Suprapubic skin (tissue), 4 donors: Measurements from ENCODE around the gene RPL19. TPM values are rescaled to one million over a fixed set of nuclear protein-coding genes. Genes with fewer than 3 reads are reported as not detected.

Experiments
- DNase-seq, 2 donors: peaks; one replicate each; pipeline ENCODE4 v3.0.0-alpha.2; 2019; ENCODE audit warnings: low spot score in 2 of 2
- H3K27ac ChIP-seq: fragments of 200-600 bp; sonication (generic); one replicate; pipeline ENCODE4 v1.5.1; 2019
- H3K27me3 ChIP-seq: fragments of 200-600 bp; sonication (generic); one replicate; pipeline ENCODE4 v1.5.1; 2019
- H3K36me3 ChIP-seq: fragments of 200-600 bp; sonication (generic); one replicate; pipeline ENCODE4 v1.5.1; 2019
- H3K4me1 ChIP-seq: fragments of 200-600 bp; sonication (generic); one replicate; pipeline ENCODE4 v1.5.1; 2019
- H3K4me3 ChIP-seq: fragments of 200-600 bp; sonication (generic); one replicate; pipeline ENCODE4 v1.5.1; 2019; ENCODE audit warnings: mild to moderate bottlenecking
- H3K9me3 ChIP-seq: fragments of 200-600 bp; sonication (generic); one replicate; pipeline ENCODE4 v1.5.1; 2019
- CTCF ChIP-seq, 2 donors: fragments of 200-600 bp in 1 of 2; fragments of 450-650 bp in 1 of 2; sonication (generic) in 1 of 2; IDR thresholded peaks; one replicate each; pipeline ENCODE4 v1.5.1; 2016 to 2019; ENCODE audit warnings: antibody characterized with exemption in 2 of 2, mild to moderate bottlenecking in 1 of 2, moderate library complexity in 1 of 2
- EP300 ChIP-seq: sonication (generic); formaldehyde crosslinking; IDR thresholded peaks from one replicate; pipeline ENCODE4 v1.6.1; 2017; ENCODE audit warnings: antibody characterized with exemption
- POLR2A ChIP-seq, 2 donors: fragments of 450-650 bp; IDR thresholded peaks; one replicate each; pipeline ENCODE4 v1.6.1; 2017; ENCODE audit warnings: antibody characterized with exemption in 2 of 2, mild to moderate bottlenecking in 2 of 2, moderate library complexity in 2 of 2
- POLR2AphosphoS5 ChIP-seq, 3 donors: sonication (generic); formaldehyde crosslinking; IDR thresholded peaks; one replicate each; pipeline ENCODE4 v1.6.1; 2017; ENCODE audit warnings: antibody characterized with exemption in 3 of 3
- WGBS: methylation state at CpG from one replicate; pipeline ENCODE4 v1.1.5; 2018; 5-methylcytosine and 5-hydroxymethylcytosine counted together
- total RNA-seq, 4 donors: library from RNA; depleted of rRNA; stranded (reverse); fragments of >200 nt; gene quantifications; one replicate each; pipeline ENCODE4 v1.1.0, GENCODE V29; 2016

RPL19 gene
- total RNA-seq, 4 donors from 2014 or later: 2,327 to 3,514 (median 3,192) TPM

- TF ChIP-seq POLR2AphosphoS5 (IDR thresholded peaks at IDR 0.05): no peak
- TF ChIP-seq EP300: no peak
- no peak for TF ChIP-seq POLR2A (IDR thresholded peaks at IDR 0.05)
- Histone ChIP-seq H3K4me3 (peak within 1 kb of the TSS; percentile 53), H3K36me3 (no peaks in the 10 kb centered on the region), H3K27ac (peak within 1 kb of the TSS; percentile 24), H3K27me3 (peaks cover 24% of the 10 kb centered on the region), H3K4me1 (peaks cover 30% of the 10 kb centered on the region), H3K9me3 (no peaks in the 10 kb centered on the region)
- no peak for DNase-seq
- no CpG with 5 or more reads among the region's 71 CpGs for WGBS
Observed at GRCh38 chr17:39225308-39225958, 25.4 kb downstream of the RPL19 start, which contains the start of gene STAC2. TSS of gene STAC2 (minus strand) at chr17:39225945. CDS start at chr17:39225502, 443 bp downstream.

GRCh38 chr17:39225959-39226683 lies 26.0 kb downstream of the RPL19 start:
- Histone ChIP-seq H3K36me3 (no peaks in the 10 kb centered on the region), H3K9me3 (no peaks in the 10 kb centered on the region), H3K4me1 (peaks cover 33% of the 10 kb centered on the region), H3K27ac (no peak overlapping the region), H3K27me3 (peaks cover 25% of the 10 kb centered on the region), H3K4me3 (peak overlapping the region; percentile 53)
- WGBS: 20% methylated on average over 18 of the region's 24 CpGs
- DNase-seq: no peak
- TF ChIP-seq POLR2AphosphoS5 (IDR thresholded peaks at IDR 0.05) (no peak), CTCF (IDR thresholded peaks at IDR 0.05) (no peak), POLR2A (IDR thresholded peaks at IDR 0.05) (no peak), EP300 (no peak)

GRCh38 chr17:39227364-39227919 lies 27.4 kb downstream of the RPL19 start:
- Histone ChIP-seq H3K9me3 (no peaks in the 10 kb centered on the region), H3K36me3 (no peaks in the 10 kb centered on the region), H3K4me3 (no peak overlapping the region), H3K4me1 (peaks cover 46% of the 10 kb centered on the region), H3K27ac (no peak overlapping the region), H3K27me3 (peaks cover 32% of the 10 kb centered on the region)
- WGBS: 86% methylated on average over 2 of the region's 2 CpGs
- TF ChIP-seq CTCF (IDR thresholded peaks at IDR 0.05): no peak
- TF ChIP-seq EP300: no peak
- TF ChIP-seq POLR2A (IDR thresholded peaks at IDR 0.05): no peak
- no peak for TF ChIP-seq POLR2AphosphoS5 (IDR thresholded peaks at IDR 0.05)
- DNase-seq: no peak

GRCh38 chr17:39229274-39229913 lies 29.3 kb downstream of the RPL19 start:
- no peaks in the 10 kb centered on the region for H3K9me3 ChIP-seq
- H3K36me3 ChIP-seq: no peaks in the 10 kb centered on the region
- no peak for DNase-seq
- H3K27ac ChIP-seq: no peak overlapping the region
- TF ChIP-seq CTCF (IDR thresholded peaks at IDR 0.05) (no peak), POLR2AphosphoS5 (IDR thresholded peaks at IDR 0.05) (no peak), EP300 (no peak), POLR2A (IDR thresholded peaks at IDR 0.05) (no peak)
- peaks cover 42% of the 10 kb centered on the region for H3K4me1 ChIP-seq
- peaks cover 30% of the 10 kb centered on the region for H3K27me3 ChIP-seq
- WGBS: 71% methylated on average over 11 of the region's 11 CpGs
- H3K4me3 ChIP-seq: no peak overlapping the region

GRCh38 chr17:39230361-39230760 lies 30.3 kb downstream of the RPL19 start:
- DNase-seq: no peak
- H3K36me3 ChIP-seq: no peaks in the 10 kb centered on the region
- no peak overlapping the region for H3K27ac ChIP-seq
- no peak overlapping the region for H3K4me3 ChIP-seq
- peaks cover 24% of the 10 kb centered on the region for H3K27me3 ChIP-seq
- H3K4me1 ChIP-seq: peaks cover 32% of the 10 kb centered on the region
- TF ChIP-seq POLR2AphosphoS5 (IDR thresholded peaks at IDR 0.05): no peak
- no peak for TF ChIP-seq CTCF (IDR thresholded peaks at IDR 0.05)
- no peak for TF ChIP-seq EP300
- no peak for TF ChIP-seq POLR2A (IDR thresholded peaks at IDR 0.05)
- 88% methylated on average over 1 of the region's 1 CpG for WGBS
- H3K9me3 ChIP-seq: no peaks in the 10 kb centered on the region
